VCaP (cell line): ENCODE results near the gene GPHN.

ENCODE experiments used
- H3K27ac ChIP-seq: fragments of 450-650 bp; 2 replicates; pipeline ENCODE4 v1.5.1; 2017
- TF ChIP-seq, protein P1 (sequence below): fragments of 450-650 bp; conservative IDR thresholded peaks from 2 replicates; pipeline ENCODE4 v1.5.1; 2017; ENCODE audit warnings: mild to moderate bottlenecking, moderate library complexity

GPHN gene

DNA sequence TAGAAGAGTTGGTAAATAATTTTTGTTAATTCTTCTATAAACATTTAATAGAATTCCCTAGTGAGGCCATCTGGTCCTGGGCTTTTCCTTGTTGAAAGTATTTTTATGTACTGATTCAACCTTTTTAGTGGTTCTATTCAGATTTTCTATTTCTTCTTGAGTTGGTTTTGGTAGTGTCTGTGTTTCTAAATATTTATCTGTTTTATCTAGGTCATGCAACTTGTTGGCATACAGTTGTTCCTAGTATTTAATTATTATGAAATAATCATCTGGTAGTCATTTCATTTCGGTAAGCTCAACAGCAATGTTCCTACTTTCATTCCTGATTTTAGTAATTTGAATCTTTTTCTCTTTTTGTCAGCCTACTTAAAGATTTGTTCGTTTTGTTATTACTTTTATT is 447.2 kb downstream of the GPHN start:
- no peak overlapping the region for H3K27ac ChIP-seq
- TF ChIP-seq, protein P1, sequence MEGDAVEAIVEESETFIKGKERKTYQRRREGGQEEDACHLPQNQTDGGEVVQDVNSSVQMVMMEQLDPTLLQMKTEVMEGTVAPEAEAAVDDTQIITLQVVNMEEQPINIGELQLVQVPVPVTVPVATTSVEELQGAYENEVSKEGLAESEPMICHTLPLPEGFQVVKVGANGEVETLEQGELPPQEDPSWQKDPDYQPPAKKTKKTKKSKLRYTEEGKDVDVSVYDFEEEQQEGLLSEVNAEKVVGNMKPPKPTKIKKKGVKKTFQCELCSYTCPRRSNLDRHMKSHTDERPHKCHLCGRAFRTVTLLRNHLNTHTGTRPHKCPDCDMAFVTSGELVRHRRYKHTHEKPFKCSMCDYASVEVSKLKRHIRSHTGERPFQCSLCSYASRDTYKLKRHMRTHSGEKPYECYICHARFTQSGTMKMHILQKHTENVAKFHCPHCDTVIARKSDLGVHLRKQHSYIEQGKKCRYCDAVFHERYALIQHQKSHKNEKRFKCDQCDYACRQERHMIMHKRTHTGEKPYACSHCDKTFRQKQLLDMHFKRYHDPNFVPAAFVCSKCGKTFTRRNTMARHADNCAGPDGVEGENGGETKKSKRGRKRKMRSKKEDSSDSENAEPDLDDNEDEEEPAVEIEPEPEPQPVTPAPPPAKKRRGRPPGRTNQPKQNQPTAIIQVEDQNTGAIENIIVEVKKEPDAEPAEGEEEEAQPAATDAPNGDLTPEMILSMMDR = no peak

DNA sequence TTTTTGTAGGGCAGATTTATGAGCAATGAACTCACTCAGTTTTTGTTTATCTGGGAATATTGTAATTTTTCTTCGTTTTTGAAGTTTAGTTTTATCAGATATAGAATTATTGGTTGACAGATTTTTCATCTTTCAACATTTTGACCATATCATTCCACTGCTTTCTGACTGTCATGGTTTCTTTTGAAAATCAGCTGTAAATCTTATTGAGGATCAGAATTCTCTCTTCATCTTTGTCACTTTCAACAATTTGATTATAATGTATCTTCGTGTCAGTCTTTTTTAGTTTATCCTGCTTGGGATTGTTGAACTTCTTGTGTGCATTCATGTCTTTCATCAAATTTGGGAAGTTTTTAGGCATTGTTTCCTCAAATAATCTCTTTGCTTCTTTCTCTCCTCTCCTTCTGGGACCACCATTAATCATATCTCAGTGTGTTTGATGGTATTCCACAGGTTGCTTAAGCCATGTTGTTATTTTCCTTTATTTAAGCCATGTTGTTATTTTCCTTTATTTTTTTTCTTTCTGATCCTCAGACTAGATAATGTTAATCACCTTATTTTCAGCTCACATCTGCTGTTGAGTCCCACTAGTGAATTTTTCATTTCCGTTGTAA is 451.6 kb downstream of the GPHN start:
- TF ChIP-seq, protein P1 = no peak
- no peak overlapping the region for H3K27ac ChIP-seq

DNA sequence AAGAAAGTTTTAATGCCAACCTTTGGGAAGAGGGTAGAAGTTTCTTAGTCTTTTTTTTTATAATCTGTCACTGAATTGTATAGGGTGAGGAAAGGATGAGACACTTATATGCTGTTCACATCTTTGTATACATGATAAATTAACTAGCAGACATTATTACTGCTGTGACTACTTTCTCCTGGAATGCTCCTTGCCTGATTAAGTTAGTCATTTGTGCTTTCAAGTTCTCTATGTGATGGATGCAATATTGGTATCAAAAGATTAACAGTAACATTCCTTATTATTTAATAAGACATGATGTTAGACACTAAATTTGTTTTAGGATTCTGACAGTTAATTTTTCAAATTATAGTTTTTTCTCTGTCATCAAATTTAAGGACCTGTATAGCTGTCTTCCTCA is 457.9 kb downstream of the GPHN start:
- TF ChIP-seq, protein P1 = no peak
- no peak overlapping the region for H3K27ac ChIP-seq

DNA sequence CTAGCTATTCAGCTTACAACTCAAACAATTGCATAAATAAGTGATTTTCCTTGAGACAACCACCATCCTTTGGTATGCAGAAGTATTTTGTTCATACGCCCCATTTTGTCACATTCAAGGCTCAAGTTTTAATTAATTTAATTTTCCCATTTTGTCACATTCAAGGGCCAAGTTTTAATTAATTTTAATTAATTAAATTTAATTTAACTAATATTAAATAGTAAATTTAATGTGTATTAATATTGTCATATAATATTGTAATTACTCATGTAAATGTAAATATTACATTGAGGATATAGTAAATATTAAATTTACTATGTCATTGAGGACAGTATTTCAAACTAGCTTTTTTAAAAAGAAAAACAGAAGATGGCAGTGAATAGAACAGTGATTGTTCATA is 464.5 kb downstream of the GPHN start:
- TF ChIP-seq, protein P1 = no peak
- H3K27ac ChIP-seq = no peak overlapping the region

DNA sequence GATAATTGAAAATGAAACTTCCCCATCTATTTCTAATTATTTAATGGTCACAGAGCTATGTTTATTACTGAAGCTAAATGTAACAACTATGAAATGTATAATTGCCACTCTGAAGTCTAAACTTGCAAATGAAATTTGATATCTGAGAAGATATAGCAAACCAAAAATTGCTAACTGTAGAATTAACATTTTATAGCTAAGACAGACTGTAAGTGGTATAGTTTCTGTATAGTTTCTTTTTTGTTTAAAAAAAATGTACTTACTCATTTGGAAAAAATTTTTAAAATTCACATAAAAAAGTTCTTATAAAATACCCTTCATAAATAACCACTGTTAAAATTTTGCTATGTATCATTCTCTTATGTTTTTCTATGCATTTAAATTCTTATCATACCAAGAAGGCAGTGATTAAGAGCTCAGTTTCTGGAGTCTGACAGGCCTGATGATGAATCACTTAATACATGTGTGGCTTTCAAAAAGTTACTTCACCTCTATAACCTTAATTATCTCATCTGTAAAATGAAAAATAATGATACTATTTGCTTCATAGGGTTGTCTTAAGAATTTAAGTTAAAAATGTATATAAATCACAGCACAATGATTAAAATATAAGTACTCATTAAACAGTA is 466.6 kb downstream of the GPHN start:
- H3K27ac ChIP-seq = no peak overlapping the region
- TF ChIP-seq, protein P1 = no peak

DNA sequence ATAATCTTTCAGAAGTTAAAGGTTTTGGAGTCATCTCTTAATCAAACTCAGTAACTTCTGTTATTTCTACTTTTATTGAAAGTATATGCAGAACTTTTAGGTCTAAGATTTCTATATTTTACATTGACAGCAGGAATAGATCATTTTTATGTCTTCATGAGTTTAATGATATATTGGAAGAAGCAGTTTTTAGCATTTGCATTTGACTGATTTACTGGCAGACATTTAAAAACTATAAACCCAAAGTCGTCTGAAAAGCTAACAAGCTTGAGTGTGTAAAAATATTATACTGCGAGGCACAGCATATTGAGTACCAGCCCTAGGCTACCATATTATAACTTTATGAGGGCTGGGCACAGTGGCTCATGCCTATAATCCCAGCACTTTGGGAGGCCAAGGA is 467.3 kb downstream of the GPHN start:
- H3K27ac ChIP-seq = no peak overlapping the region
- TF ChIP-seq, protein P1 = no peak

DNA sequence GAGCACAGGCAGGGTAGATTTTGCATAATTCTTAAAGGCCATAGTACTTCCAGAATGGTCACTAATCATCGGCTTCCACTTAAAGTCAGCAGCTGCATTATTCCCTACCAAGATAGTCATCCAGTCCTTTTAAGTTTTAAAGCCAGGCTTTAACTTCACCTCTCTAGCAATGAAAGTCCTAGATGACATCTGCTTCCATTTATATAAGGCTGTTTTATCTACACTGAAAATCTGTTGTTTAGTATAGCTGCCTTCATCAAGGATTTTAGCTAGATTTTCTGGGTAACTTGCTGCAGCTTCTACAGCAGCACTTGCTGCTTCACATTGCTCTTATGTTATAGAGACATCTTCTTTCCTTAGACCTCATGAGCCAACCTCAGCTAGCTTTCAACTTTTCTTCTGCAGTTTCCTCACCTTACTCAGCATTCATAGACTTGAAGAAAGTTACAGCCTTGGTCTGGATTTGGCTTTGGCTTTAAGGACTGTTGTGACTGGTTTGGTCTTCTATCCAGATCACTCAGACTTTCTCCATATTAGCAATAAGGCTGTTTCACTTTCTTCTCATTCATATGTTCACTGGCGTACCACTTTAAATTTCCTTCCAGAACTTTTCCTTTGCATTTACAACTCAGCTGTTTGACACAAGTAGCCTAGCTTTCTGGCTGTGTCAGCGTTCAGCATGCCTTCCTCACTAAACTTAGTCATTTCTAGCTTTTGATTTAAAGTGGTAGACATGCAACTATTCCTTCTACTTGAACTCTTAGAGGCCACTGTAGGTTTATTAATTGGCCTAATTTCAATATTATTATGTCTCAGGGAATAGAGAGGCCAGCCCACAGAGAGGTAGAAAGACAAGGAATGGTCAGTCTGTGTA is 471.4 kb downstream of the GPHN start:
- H3K27ac ChIP-seq = no peak overlapping the region
- TF ChIP-seq, protein P1 = no peak
